Stimulated activated CD4-positive, alpha-beta T cell treated with anti-CD3 and anti-CD28 coated beads, Interleukin-1b, Interleukin-23, amount 100 ng/mL, for 24 hours (primary cell): ENCODE data around the gene PCYT2.

Experiments
- DNase-seq, 4 experiments: peaks; one replicate each; pipeline ENCODE4 v3.0.0-alpha.2; 2020; ENCODE audit warnings: low read depth in 4 of 4, low spot score in 1 of 4

The PCYT2 gene

DNA sequence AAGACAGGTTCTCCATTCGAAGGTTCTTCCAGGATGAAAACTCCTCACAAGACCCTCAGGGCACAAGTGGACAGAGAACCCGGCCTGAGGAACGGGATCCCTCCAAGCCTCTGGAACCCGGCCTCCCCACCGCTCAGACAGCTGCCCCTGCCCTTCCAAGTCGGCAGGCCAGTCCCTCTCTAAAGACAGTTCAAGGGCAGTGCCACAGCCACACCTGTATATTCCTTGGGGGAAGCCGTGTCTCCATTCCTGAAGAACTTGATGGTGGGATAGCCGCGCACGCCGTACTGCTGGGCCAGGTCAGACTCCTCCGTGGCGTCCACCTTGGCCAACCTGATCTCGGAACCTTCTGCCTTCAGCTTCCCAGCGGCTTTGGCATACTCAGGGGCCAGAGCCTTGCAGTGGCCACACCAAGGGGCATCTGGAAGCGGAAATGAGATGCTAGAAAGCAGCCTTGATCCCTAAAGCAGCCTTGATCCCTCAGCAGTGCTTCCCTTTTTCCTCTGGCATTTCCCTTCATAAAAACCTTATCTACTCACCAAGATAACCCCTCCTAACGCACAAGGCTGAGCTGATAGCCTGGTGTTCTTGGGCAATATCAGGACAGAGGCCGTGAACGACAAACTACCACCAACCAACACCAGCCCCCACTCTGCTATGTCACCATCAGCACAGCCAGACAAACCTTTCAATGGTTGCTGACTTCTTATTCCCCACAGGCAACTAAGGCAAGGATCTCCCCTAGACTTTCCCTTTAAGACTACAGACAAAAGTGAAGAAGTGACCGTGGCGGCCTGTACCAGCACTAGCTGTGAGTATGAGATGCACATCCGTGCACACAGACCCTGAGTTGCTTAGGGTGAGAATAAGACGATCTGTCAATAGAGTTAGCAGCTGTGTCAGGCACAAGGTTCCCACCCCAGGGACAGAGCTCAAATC is 52.0 kb downstream of the PCYT2 start:
- no peak for DNase-seq

DNA sequence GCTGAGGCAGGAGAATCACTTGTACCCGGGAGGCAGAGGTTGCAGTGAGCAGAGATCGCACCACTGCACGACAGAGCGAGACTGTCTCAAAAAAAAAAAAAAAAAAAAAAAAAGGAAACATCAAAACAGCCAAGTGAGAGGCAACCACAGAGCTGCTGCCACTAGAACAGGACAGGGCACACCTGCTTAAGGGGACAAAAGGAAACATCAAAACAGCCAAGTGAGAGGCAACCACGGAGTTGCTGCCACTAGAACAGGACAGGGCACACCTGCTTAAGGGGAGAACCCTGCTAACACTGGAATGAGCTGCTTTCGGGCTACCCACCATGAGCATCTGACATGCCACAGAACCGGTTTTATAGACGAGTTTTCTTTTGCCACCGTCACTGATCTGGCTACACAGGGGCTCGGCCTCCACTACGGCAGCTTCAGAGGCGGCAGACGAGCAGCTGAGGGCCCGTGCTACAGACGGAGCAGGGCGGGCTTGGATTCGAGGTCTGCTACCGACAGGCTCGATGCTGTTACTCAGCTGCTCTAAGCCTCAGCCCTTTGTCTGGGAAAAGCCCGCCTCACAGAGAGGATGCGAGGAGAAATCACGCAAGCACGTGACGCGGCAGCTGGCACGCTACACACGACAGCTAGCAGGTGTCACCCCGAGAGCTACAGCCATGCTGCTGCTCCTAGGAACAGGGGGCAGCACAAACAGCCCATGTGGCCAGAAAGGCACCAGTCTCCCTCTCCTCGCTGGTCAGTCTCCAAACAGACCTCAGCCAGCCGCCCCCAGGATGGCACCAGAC is 52.8 kb downstream of the PCYT2 start:
- DNase-seq = no peak

DNA sequence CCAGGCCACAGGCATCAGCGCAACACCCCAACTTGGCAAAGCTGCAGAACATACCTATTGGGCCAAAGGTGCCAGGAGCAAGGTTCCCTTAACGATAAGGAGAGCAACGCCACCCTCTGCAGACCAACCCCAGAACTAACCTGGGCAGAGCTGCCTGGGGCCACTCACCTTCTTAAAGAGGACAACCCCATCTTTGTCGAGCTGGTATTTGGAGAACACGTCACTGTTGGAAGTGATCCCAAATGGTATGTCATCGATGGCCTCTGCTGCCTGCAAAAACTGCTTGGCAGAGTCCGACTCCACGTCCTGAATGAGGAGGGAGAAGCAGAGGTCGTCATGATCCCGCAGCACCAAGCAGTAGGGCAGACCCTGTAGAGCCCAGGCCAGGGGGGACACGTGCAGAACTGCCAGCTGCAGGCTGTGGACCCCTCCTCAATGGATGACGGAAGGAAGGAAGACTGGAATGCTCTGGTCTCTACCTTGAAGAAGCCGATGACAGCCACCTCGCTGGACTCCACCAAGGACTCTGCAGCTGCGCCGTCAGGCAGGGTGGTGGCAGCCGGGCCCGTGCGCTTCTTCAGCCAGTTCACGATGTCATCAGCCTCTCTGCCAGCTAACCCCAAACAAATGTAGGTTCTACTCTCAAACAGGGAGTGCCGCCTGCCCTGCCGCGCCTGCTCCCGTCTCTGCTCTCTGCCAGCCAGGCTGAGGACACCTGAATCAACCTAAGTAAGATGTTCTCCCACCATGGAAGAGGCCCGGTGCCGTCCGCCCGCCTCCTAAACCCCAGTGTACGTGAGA is 56.0 kb downstream of the PCYT2 start:
- no peak for DNase-seq

DNA sequence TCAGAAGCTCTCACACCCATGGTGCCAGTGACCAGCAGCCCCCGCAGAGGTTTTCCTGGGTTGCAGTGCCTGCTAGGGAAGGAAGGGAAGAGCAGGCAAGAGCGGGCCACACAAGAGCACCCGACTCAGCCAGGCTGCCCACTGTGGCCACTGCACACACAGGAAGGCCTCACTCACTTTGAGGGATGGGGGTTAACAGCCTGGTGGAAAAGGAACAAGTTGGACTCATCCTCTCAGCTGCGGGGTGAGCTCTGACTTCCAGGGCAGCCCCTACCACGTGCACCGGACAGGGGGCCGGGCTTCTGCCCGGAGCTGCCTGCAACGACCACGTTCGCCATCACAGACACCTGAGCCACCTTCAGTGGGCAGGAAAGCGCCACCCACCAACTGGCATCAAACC is 59.0 kb downstream of the PCYT2 start:
- no peak for DNase-seq

DNA sequence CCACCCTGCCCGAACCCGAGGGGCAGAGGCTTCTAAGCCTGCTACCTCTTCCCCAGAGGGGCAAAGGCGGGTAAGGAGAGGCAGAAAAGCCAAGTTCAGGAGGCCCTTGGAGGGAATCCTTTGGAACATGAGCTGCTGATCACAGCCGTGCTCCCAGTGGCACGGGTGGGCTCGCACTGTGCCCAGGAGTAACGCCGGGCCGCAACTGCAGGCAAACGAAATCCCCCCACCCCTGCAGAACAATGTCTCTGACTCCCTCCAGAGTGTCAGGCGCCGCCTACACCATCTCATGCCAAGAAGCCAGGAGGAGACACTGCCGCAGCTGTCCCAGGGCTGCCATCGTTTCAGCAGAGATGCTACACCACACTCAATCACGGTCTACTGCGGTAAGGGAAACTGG is 59.8 kb downstream of the PCYT2 start:
- DNase-seq = no peak
